CD4-positive, CD25-positive, alpha-beta regulatory T cell (primary cell): ENCODE measurements around the gene ZSWIM5. TPM values are rescaled to one million over a fixed set of nuclear protein-coding genes. Genes with fewer than 3 reads are reported as not detected.
"Not testable (repeated sequence)": the region's sequence is repeated elsewhere in the genome, so short reads cannot be mapped to it uniquely, and the experiment has no call there.

Source experiments
- ATAC-seq, 2 donors: fragments of 150-1000 bp; cut with Tn5 transposase; one replicate each; pipeline ENCODE4 v1.10.0; 2021; ENCODE audit warnings: low read depth in 2 of 2, moderate number of reproducible peaks in 2 of 2, moderate library complexity in 1 of 2
- DNase-seq, 3 donors: peaks; one replicate each; pipeline versions ENCODE4 v3.0.0 to v3.0.0-alpha.2; 2012 to 2022; ENCODE audit warnings: mixed read lengths in 1 of 3
- H3K27ac ChIP-seq: one replicate; pipeline ENCODE4 v1.7.0; 2013; ENCODE audit warnings: mild to moderate bottlenecking, low read length; ENCODE audit not compliant: insufficient read depth, poor library complexity, severe bottlenecking
- H3K27me3 ChIP-seq: one replicate; pipeline ENCODE4 v1.7.0; 2013; ENCODE audit warnings: low read length; ENCODE audit not compliant: control insufficient read depth, insufficient read depth
- H3K36me3 ChIP-seq: one replicate; pipeline ENCODE4 v1.7.0; 2013; ENCODE audit warnings: mild to moderate bottlenecking, low read length, moderate library complexity; ENCODE audit not compliant: control insufficient read depth, insufficient read depth
- H3K4me1 ChIP-seq: 2 replicates; pipeline ENCODE4 v1.7.0; 2013; ENCODE audit warnings: mild to moderate bottlenecking, low read length; ENCODE audit not compliant: insufficient read depth, control insufficient read depth, poor library complexity, severe bottlenecking
- H3K4me3 ChIP-seq: one replicate; pipeline ENCODE4 v1.7.0; 2013; ENCODE audit warnings: low read depth, mild to moderate bottlenecking, low read length, moderate library complexity
- H3K9me3 ChIP-seq, 2 experiments: 1 replicate in 1 of 2; 2 replicates in 1 of 2; pipeline ENCODE4 v1.7.0; 2013; ENCODE audit warnings: low read length in 2 of 2, mild to moderate bottlenecking in 1 of 2, moderate library complexity in 1 of 2; ENCODE audit not compliant: control insufficient read depth in 2 of 2
- H3K27ac Mint-ChIP-seq, 3 donors: one replicate each; pipeline ENCODE4 v1.8.0; 2020 to 2022; ENCODE audit warnings: mild to moderate bottlenecking in 3 of 3, mixed read lengths in 3 of 3, moderate library complexity in 2 of 3
- H3K27me3 Mint-ChIP-seq: one replicate; pipeline ENCODE4 v1.8.0; 2022; ENCODE audit warnings: mild to moderate bottlenecking, mixed read lengths
- H3K36me3 Mint-ChIP-seq: one replicate; pipeline ENCODE4 v1.8.0; 2020; ENCODE audit warnings: mixed read lengths
- H3K4me1 Mint-ChIP-seq, 4 donors: one replicate each; pipeline ENCODE4 v1.8.0; 2020 to 2022; ENCODE audit warnings: mixed read lengths in 4 of 4, mild to moderate bottlenecking in 1 of 4
- H3K4me3 Mint-ChIP-seq, 4 donors: one replicate each; pipeline ENCODE4 v1.8.0; 2020 to 2022; ENCODE audit warnings: mild to moderate bottlenecking in 4 of 4, mixed read lengths in 4 of 4, moderate library complexity in 3 of 4
- H3K9me3 Mint-ChIP-seq, 7 donors: one replicate each; pipeline ENCODE4 v1.8.0; 2020 to 2022; ENCODE audit warnings: mixed read lengths in 7 of 7, mild to moderate bottlenecking in 3 of 7, moderate library complexity in 2 of 7
- polyA plus RNA-seq, 4 donors: library from polyadenylated mRNA; unstranded; fragments of 300-500 nt; fragmentation: Illumina TruSeq; gene quantifications; one replicate each; pipeline ENCODE4 v1.2.3, GENCODE V29; 2021
- total RNA-seq: library from RNA; stranded (reverse); gene quantifications from one replicate; pipeline ENCODE4 v1.2.3, GENCODE V29; 2022

Gene ZSWIM5
- total and polyA plus RNA-seq, 5 donors from 2014 or later, result 0.09 to 0.23 (median 0.10) TPM; not detected in 1

GRCh38 chr1:45200435-45200834, 6.0 kb downstream of the ZSWIM5 start:
- no peaks in the 10 kb centered on the region for H3K9me3 ChIP-seq
- peaks cover 18% of the 10 kb centered on the region for H3K27me3 ChIP-seq
- no peak overlapping the region for H3K4me3 ChIP-seq
- no peak for DNase-seq
- H3K4me1 Mint-ChIP-seq, result peaks cover 0 to 7% (median 4%) of the 10 kb centered on the region in 4 donors
- no peaks in the 10 kb centered on the region for H3K36me3 Mint-ChIP-seq
- no peak for ATAC-seq
- H3K36me3 ChIP-seq, result no peaks in the 10 kb centered on the region
- H3K4me1 ChIP-seq, result peaks cover 4% of the 10 kb centered on the region
- no peak overlapping the region for H3K27ac ChIP-seq
- peaks cover 0 to 6% (median 0%) of the 10 kb centered on the region in 7 donors for H3K9me3 Mint-ChIP-seq
- H3K27ac Mint-ChIP-seq, result peak overlapping the region in 1 of 3 donors; percentile 14
- peaks cover 54% of the 10 kb centered on the region for H3K27me3 Mint-ChIP-seq
- no peak overlapping the region for H3K4me3 Mint-ChIP-seq

- peaks cover 10% of the 10 kb centered on the region for H3K27me3 ChIP-seq
Observed at GRCh38 chr1:45198185-45198584, 8.2 kb downstream of the ZSWIM5 start.

GRCh38 chr1:45196863-45197262, 9.5 kb downstream of the ZSWIM5 start:
- peaks cover 20% of the 10 kb centered on the region for H3K27me3 Mint-ChIP-seq
- H3K36me3 Mint-ChIP-seq, result no peaks in the 10 kb centered on the region
- Histone ChIP-seq H3K27ac (no peak overlapping the region), H3K27me3 (peaks cover 10% of the 10 kb centered on the region), H3K4me1 (no peaks in the 10 kb centered on the region), H3K36me3 (no peaks in the 10 kb centered on the region), H3K9me3 (no peaks in the 10 kb centered on the region), H3K4me3 (no peak overlapping the region)
- no peak for ATAC-seq
- H3K4me1 Mint-ChIP-seq, result no peaks in the 10 kb centered on the region
- H3K4me3 Mint-ChIP-seq, result no peak overlapping the region
- H3K9me3 Mint-ChIP-seq, result peaks cover 0 to 6% (median 2%) of the 10 kb centered on the region in 7 donors
- no peak for DNase-seq
- H3K27ac Mint-ChIP-seq, result no peak overlapping the region

More at GRCh38 chr1:45198185-45198584, 8.2 kb downstream of the ZSWIM5 start:
- H3K9me3 ChIP-seq, result no peaks in the 10 kb centered on the region
- Mint-ChIP-seq H3K27me3 (peaks cover 31% of the 10 kb centered on the region), H3K36me3 (no peaks in the 10 kb centered on the region), H3K9me3 (peaks cover 0 to 6% (median 2%) of the 10 kb centered on the region in 7 donors), H3K4me1 (no peaks in the 10 kb centered on the region), H3K27ac (no peak overlapping the region), H3K4me3 (no peak overlapping the region)
- no peak for ATAC-seq
- H3K36me3 ChIP-seq, result no peaks in the 10 kb centered on the region
- H3K27ac ChIP-seq, result no peak overlapping the region
- H3K4me3 ChIP-seq, result no peak overlapping the region
- DNase-seq, result no peak
- no peaks in the 10 kb centered on the region for H3K4me1 ChIP-seq

- no peaks in the 10 kb centered on the region for H3K36me3 ChIP-seq
- H3K27ac ChIP-seq, result no peak overlapping the region
- H3K36me3 Mint-ChIP-seq, result no peaks in the 10 kb centered on the region
- no peaks in the 10 kb centered on the region for H3K9me3 ChIP-seq
- H3K27me3 Mint-ChIP-seq, result peaks cover 5% of the 10 kb centered on the region
- ATAC-seq, result no peak
- H3K4me1 Mint-ChIP-seq, result peaks cover 0 to 5% (median 0%) of the 10 kb centered on the region in 4 donors
- DNase-seq, result no peak
- H3K4me3 ChIP-seq, result no peak overlapping the region
- no peak overlapping the region for H3K4me3 Mint-ChIP-seq
- H3K9me3 Mint-ChIP-seq, result peaks cover 0 to 2% (median 0%) of the 10 kb centered on the region in 7 donors
- no peaks in the 10 kb centered on the region for H3K4me1 ChIP-seq
- no peak overlapping the region for H3K27ac Mint-ChIP-seq
- peaks cover 5% of the 10 kb centered on the region for H3K27me3 ChIP-seq
Observed at GRCh38 chr1:45191418-45191783, 15.0 kb downstream of the ZSWIM5 start.

- Mint-ChIP-seq H3K4me3 (no peak overlapping the region), H3K27me3 (peaks cover 5% of the 10 kb centered on the region), H3K4me1 (peaks cover 0 to 5% (median 0%) of the 10 kb centered on the region in 4 donors), H3K27ac (no peak overlapping the region), H3K36me3 (no peaks in the 10 kb centered on the region), H3K9me3 (peaks cover 0 to 2% (median 0%) of the 10 kb centered on the region in 7 donors)
- Histone ChIP-seq H3K4me1 (no peaks in the 10 kb centered on the region), H3K27ac (no peak overlapping the region), H3K4me3 (no peak overlapping the region), H3K9me3 (no peaks in the 10 kb centered on the region), H3K36me3 (no peaks in the 10 kb centered on the region), H3K27me3 (no peaks in the 10 kb centered on the region)
- DNase-seq, result no peak
- ATAC-seq, result no peak
Observed at GRCh38 chr1:45187725-45188124, 18.7 kb downstream of the ZSWIM5 start.

GRCh38 chr1:45179918-45180519, 26.4 kb downstream of the ZSWIM5 start:
- ATAC-seq, H3K4me1 Mint-ChIP-seq, DNase-seq, H3K4me3 ChIP-seq, H3K9me3 ChIP-seq, H3K4me1 ChIP-seq, H3K36me3 ChIP-seq, H3K27me3 ChIP-seq, H3K27ac ChIP-seq, H3K36me3 Mint-ChIP-seq, H3K4me3 Mint-ChIP-seq, H3K9me3 Mint-ChIP-seq, H3K27ac Mint-ChIP-seq: not testable (repeated sequence)
- H3K27me3 Mint-ChIP-seq, result peaks cover 12% of the 10 kb centered on the region

GRCh38 chr1:45177452-45177851, 29.0 kb downstream of the ZSWIM5 start:
- H3K27me3 Mint-ChIP-seq, result peaks cover 17% of the 10 kb centered on the region
- no peak for ATAC-seq

GRCh38 chr1:45172764-45173163, 33.6 kb downstream of the ZSWIM5 start:
- H3K27ac Mint-ChIP-seq, result no peak overlapping the region
- H3K9me3 ChIP-seq, result no peaks in the 10 kb centered on the region
- no peaks in the 10 kb centered on the region for H3K4me1 Mint-ChIP-seq
- no peaks in the 10 kb centered on the region for H3K36me3 Mint-ChIP-seq
- H3K27ac ChIP-seq, result no peak overlapping the region
- no peaks in the 10 kb centered on the region for H3K4me1 ChIP-seq
- H3K9me3 Mint-ChIP-seq, result peaks cover 0 to 1% (median 0%) of the 10 kb centered on the region in 7 donors
- ATAC-seq (no peak), DNase-seq (no peak)
- H3K36me3 ChIP-seq, result no peaks in the 10 kb centered on the region
- H3K4me3 ChIP-seq, result no peak overlapping the region
- no peak overlapping the region for H3K4me3 Mint-ChIP-seq
- peaks cover 22% of the 10 kb centered on the region for H3K27me3 Mint-ChIP-seq
- H3K27me3 ChIP-seq, result peaks cover 6% of the 10 kb centered on the region

More at GRCh38 chr1:45177452-45177851, 29.0 kb downstream of the ZSWIM5 start:
- Histone ChIP-seq H3K4me1 (no peaks in the 10 kb centered on the region), H3K27ac (no peak overlapping the region), H3K9me3 (no peaks in the 10 kb centered on the region), H3K27me3 (peaks cover 6% of the 10 kb centered on the region), H3K4me3 (no peak overlapping the region), H3K36me3 (no peaks in the 10 kb centered on the region)
- Mint-ChIP-seq H3K27ac (no peak overlapping the region), H3K4me3 (no peak overlapping the region), H3K36me3 (no peaks in the 10 kb centered on the region), H3K4me1 (peaks cover 0 to 2% (median 0%) of the 10 kb centered on the region in 4 donors), H3K9me3 (peaks cover 0 to 7% (median 0%) of the 10 kb centered on the region in 7 donors)
- no peak for DNase-seq
